Measurements from ENCODE around the gene ZNF292.

- TF ChIP-seq, protein P1, sequence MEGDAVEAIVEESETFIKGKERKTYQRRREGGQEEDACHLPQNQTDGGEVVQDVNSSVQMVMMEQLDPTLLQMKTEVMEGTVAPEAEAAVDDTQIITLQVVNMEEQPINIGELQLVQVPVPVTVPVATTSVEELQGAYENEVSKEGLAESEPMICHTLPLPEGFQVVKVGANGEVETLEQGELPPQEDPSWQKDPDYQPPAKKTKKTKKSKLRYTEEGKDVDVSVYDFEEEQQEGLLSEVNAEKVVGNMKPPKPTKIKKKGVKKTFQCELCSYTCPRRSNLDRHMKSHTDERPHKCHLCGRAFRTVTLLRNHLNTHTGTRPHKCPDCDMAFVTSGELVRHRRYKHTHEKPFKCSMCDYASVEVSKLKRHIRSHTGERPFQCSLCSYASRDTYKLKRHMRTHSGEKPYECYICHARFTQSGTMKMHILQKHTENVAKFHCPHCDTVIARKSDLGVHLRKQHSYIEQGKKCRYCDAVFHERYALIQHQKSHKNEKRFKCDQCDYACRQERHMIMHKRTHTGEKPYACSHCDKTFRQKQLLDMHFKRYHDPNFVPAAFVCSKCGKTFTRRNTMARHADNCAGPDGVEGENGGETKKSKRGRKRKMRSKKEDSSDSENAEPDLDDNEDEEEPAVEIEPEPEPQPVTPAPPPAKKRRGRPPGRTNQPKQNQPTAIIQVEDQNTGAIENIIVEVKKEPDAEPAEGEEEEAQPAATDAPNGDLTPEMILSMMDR (IDR thresholded peaks at IDR 0.05; ENCODE audit: low read depth, low read length): no peak
- no peak for TF ChIP-seq POLR2A (IDR thresholded peaks at IDR 0.05; ENCODE audit: extremely low read depth, insufficient read length)
Measured at GRCh38 chr6:87209812-87210211, 54.4 kb downstream of the ZNF292 start.

All from NB4 (cell line).